ENCODE measurements around the gene OR52B6. TPM values are rescaled to one million over a fixed set of nuclear protein-coding genes. Genes with fewer than 3 reads are reported as not detected.
A peak's percentile ranks its signal among the peaks of the same experiment; 100 is the strongest.

The OR52B6 gene
- total RNA-seq, 1 donor from 2014 or later = not detected

GRCh38 chr11:5624489-5625279 is 44.0 kb downstream of the OR52B6 start, which contains the start of gene TRIM34:
Gene TRIM34 (plus strand): TSS chr11:5625001. CDS start chr11:5632332, 7,331 bp downstream.
- ChIA-PET CTCF (interaction anchor here (1.2 to 1.3 kb wide), 2 partner anchors 60 to 65 kb away, joined by 3 to 4 read pairs; partner anchors contain the start of gene TRIM22), POLR2A (interaction anchor here (0.5 to 3.0 kb wide), 9 partner anchors 11 to 1017 kb away, joined by 3 to 21 read pairs (median 3); partner anchors contain the start of genes TRIM22 and TRIM68)
- Mint-ChIP-seq H3K9me3 (no peaks in the 10 kb centered on the region), H3K27me3 (no peaks in the 10 kb centered on the region), H3K36me3 (ENCODE audit: low read depth) (peaks cover 14% of the 10 kb centered on the region), H3K27ac (peak within 1 kb of the TSS; percentile 96), H3K4me1 (peaks cover 46% of the 10 kb centered on the region), H3K4me3 (peak within 1 kb of the TSS; percentile 94)
- intact Hi-C loops (cut with micrococcal nuclease) = loop anchor here (1.0 to 10.0 kb wide), 7 partner anchors 8 to 1890 kb away; partner anchors contain the start of genes FHIP1B, PPFIBP2, TRIM22 and TRIM3
- DNase-seq = peak; percentile 35
- TF ChIP-seq, protein P1, sequence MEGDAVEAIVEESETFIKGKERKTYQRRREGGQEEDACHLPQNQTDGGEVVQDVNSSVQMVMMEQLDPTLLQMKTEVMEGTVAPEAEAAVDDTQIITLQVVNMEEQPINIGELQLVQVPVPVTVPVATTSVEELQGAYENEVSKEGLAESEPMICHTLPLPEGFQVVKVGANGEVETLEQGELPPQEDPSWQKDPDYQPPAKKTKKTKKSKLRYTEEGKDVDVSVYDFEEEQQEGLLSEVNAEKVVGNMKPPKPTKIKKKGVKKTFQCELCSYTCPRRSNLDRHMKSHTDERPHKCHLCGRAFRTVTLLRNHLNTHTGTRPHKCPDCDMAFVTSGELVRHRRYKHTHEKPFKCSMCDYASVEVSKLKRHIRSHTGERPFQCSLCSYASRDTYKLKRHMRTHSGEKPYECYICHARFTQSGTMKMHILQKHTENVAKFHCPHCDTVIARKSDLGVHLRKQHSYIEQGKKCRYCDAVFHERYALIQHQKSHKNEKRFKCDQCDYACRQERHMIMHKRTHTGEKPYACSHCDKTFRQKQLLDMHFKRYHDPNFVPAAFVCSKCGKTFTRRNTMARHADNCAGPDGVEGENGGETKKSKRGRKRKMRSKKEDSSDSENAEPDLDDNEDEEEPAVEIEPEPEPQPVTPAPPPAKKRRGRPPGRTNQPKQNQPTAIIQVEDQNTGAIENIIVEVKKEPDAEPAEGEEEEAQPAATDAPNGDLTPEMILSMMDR (IDR thresholded peaks at IDR 0.05) = no peak
- peak; percentile 98 for ATAC-seq (ENCODE audit: low read depth)

DNA sequence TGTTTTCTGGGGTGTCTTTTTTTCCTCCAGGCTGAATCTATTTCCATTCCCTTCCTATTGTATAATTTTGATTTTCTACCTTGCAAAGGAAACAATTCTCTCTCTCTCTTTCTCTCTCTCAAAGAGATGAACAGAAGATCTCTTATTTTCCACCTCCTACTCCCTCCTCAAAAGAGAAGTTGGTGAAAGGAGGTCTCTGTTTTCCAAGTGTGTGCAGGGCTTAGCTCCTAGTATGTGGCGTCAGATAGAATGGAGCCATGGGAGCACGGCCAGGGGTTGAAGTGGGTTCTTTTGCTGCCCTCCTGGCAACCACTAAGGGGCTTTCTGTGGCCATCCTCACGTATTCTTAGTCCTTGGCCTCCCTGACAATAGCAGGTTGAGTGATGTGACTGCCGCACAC is 44.6 kb downstream of the OR52B6 start:
- ATAC-seq (ENCODE audit: low read depth) (no peak), DNase-seq (no peak)
- peaks cover 14% of the 10 kb centered on the region for H3K36me3 Mint-ChIP-seq (ENCODE audit: low read depth)
- H3K27ac Mint-ChIP-seq = peak overlapping the region; percentile 96
- ChIA-PET POLR2A (interaction anchor here (0.5 to 3.0 kb wide), 5 partner anchors 11 to 190 kb away, joined by 3 to 21 read pairs (median 3); partner anchors contain the start of gene TRIM22), CTCF (interaction anchor here (1.3 kb wide), 1 partner anchor 64 kb away, joined by 4 read pairs; the partner anchor contains the start of gene TRIM22)
- TF ChIP-seq, protein P1 (IDR thresholded peaks at IDR 0.05) = no peak
- H3K4me1 Mint-ChIP-seq = peaks cover 49% of the 10 kb centered on the region
- no peaks in the 10 kb centered on the region for H3K27me3 Mint-ChIP-seq
- intact Hi-C loops (cut with micrococcal nuclease) = loop anchor here (1.0 to 10.0 kb wide), 4 partner anchors 59 to 1890 kb away; partner anchors contain the start of genes FHIP1B, PPFIBP2 and TRIM3
- no peaks in the 10 kb centered on the region for H3K9me3 Mint-ChIP-seq
- H3K4me3 Mint-ChIP-seq = peak overlapping the region; percentile 94

- ATAC-seq (ENCODE audit: low read depth) = no peak
- no peak for DNase-seq
- intact Hi-C loops (cut with micrococcal nuclease) = loop anchor here (5.0 to 10.0 kb wide), 3 partner anchors 606 to 1889 kb away; partner anchors contain the start of genes FHIP1B, PPFIBP2 and TRIM3
- Mint-ChIP-seq H3K27me3 (no peaks in the 10 kb centered on the region), H3K4me3 (peak overlapping the region; percentile 94), H3K4me1 (peaks cover 56% of the 10 kb centered on the region), H3K27ac (peak overlapping the region; percentile 96), H3K9me3 (no peaks in the 10 kb centered on the region), H3K36me3 (ENCODE audit: low read depth) (peaks cover 14% of the 10 kb centered on the region)
- TF ChIP-seq, protein P1 (IDR thresholded peaks at IDR 0.05) = no peak
- POLR2A ChIA-PET = interaction anchor here (3.0 kb wide), 1 partner anchor 64 kb away, joined by 21 read pairs; the partner anchor contains the start of gene TRIM22
- CTCF ChIA-PET = no interaction called here
Measured at GRCh38 chr11:5626196-5626595, 45.5 kb downstream of the OR52B6 start.

GRCh38 chr11:5631417-5631816 is 50.7 kb downstream of the OR52B6 start:
- Mint-ChIP-seq H3K27me3 (no peaks in the 10 kb centered on the region), H3K4me3 (peak overlapping the region; percentile 69), H3K4me1 (peaks cover 56% of the 10 kb centered on the region), H3K36me3 (ENCODE audit: low read depth) (peaks cover 45% of the 10 kb centered on the region), H3K9me3 (no peaks in the 10 kb centered on the region), H3K27ac (peak overlapping the region; percentile 94)
- TF ChIP-seq, protein P1 (IDR thresholded peaks at IDR 0.05) = no peak
- DNase-seq = no peak
- intact Hi-C loops (cut with micrococcal nuclease) = no loop called here
- ATAC-seq (ENCODE audit: low read depth) = no peak
- CTCF ChIA-PET = interaction anchor here (0.6 to 1.3 kb wide), 3 partner anchors 14 to 58 kb away, joined by 3 to 4 read pairs (median 3); partner anchors contain the start of genes TRIM22 and TRIM5
- POLR2A ChIA-PET = interaction anchor here (0.8 to 2.8 kb wide), 5 partner anchors 10 to 64 kb away, joined by 3 to 13 read pairs (median 4); partner anchors contain the start of genes TRIM22 and TRIM5

Other genes starting within 250 kb of the OR52B6 start
- 0.27 TPM in 1 of 2 replicates, not detected in the other for gene OR51B5, start 237.4 kb upstream of the OR52B6 start, total RNA-seq
- gene OR51B6, start 229.4 kb upstream of the OR52B6 start, total RNA-seq = not detected in 2 replicates
- not detected in 2 replicates for gene OR51M1, start 197.1 kb upstream of the OR52B6 start, total RNA-seq
- gene OR51Q1, start 158.8 kb upstream of the OR52B6 start, total RNA-seq = not detected in 2 replicates
- not detected in 2 replicates for gene OR51I1, start 139.4 kb upstream of the OR52B6 start, total RNA-seq
- not detected in 2 replicates for gene OR51I2, start 131.6 kb upstream of the OR52B6 start, total RNA-seq
- not detected in 2 replicates for gene OR52D1, start 92.2 kb upstream of the OR52B6 start, total RNA-seq
- 0.16 and 0.29 TPM in 2 replicates for gene UBQLN3, start 70.9 kb upstream of the OR52B6 start, total RNA-seq
- 0.29 and 0.34 TPM in 2 replicates for gene UBQLNL, start 64.2 kb upstream of the OR52B6 start, total RNA-seq
- gene OR52H1, start 32.3 kb upstream of the OR52B6 start, total RNA-seq = 0.20 and 0.22 TPM in 2 replicates
- gene TRIM6, start 15.8 kb downstream of the OR52B6 start, total RNA-seq = 0.22 and 0.44 TPM in 2 replicates
- gene TRIM34, start 44.1 kb downstream of the OR52B6 start, total RNA-seq = 25.9 and 28.7 TPM in 2 replicates
- gene TRIM5, start 104.2 kb downstream of the OR52B6 start, total RNA-seq = 34.3 and 36.3 TPM in 2 replicates
- gene TRIM22, start 108.9 kb downstream of the OR52B6 start, total RNA-seq = 244 and 255 TPM in 2 replicates
- gene OR56B1, start 155.6 kb downstream of the OR52B6 start, total RNA-seq = 0.64 and 0.84 TPM in 2 replicates
- 1.1 and 2.2 TPM in 2 replicates for gene OR52N4, start 173.4 kb downstream of the OR52B6 start, total RNA-seq
- not detected in 2 replicates for gene OR52N5, start 202.5 kb downstream of the OR52B6 start, total RNA-seq
- not detected in 2 replicates for gene OR52N1, start 210.4 kb downstream of the OR52B6 start, total RNA-seq
- gene OR52N2, start 228.0 kb downstream of the OR52B6 start, total RNA-seq = not detected in 2 replicates

All from activated B cell treated with CpG ODN at 0.5 μM for 24 hours (primary cell).